HepG2 (cell line): ENCODE results near the gene PIEZO1. TPM values are rescaled to one million over a fixed set of nuclear protein-coding genes. Genes with fewer than 3 reads are reported as not detected.
A peak's percentile ranks its signal among the peaks of the same experiment; 100 is the strongest.

Source experiments
- CCDC6 ChIP-seq: sonication (generic); formaldehyde crosslinking; IDR thresholded peaks from 2 replicates; pipeline ENCODE4 v1.8.1; 2022; ENCODE audit warnings: mild to moderate bottlenecking, missing genetic modification reagents, moderate library complexity
- EP300 ChIP-seq, 3 experiments: sonication (generic) in 1 of 3; formaldehyde crosslinking in 1 of 3; IDR thresholded peaks; 2 replicates each; pipeline versions ENCODE4 v1.5.1 to v1.6.1; 2011 to 2020; ENCODE audit warnings: low read depth in 2 of 3, low read length in 2 of 3, borderline replicate concordance in 1 of 3, improper control_type of control experiment in 1 of 3, mild to moderate bottlenecking in 1 of 3, missing genetic modification reagents in 1 of 3, moderate library complexity in 1 of 3
- HNF4A ChIP-seq: sonication (generic); formaldehyde crosslinking; IDR thresholded peaks from 2 replicates; pipeline ENCODE4 v1.4.0; 2020; ENCODE audit warnings: missing genetic modification reagents
- IRF9 ChIP-seq: sonication (generic); formaldehyde crosslinking; IDR thresholded peaks from 2 replicates; pipeline ENCODE4 v1.8.0; 2022; ENCODE audit warnings: missing genetic modification reagents, mild to moderate bottlenecking, borderline replicate concordance
- KDM3A ChIP-seq: IDR thresholded peaks from 2 replicates; pipeline ENCODE4 v1.6.1; 2018; ENCODE audit warnings: low read depth, missing compliant biosample characterization
- NFKBIZ ChIP-seq: IDR thresholded peaks from 2 replicates; pipeline ENCODE4 v1.6.1; 2018; ENCODE audit warnings: missing genetic modification reagents, missing compliant biosample characterization
- NONO ChIP-seq, 2 experiments: fragments of 450-650 bp in 1 of 2; sonication (generic) in 1 of 2; formaldehyde crosslinking in 1 of 2; IDR thresholded peaks in 1 of 2; conservative IDR thresholded peaks in 1 of 2; 2 replicates each; pipeline versions ENCODE4 v1.6.1 to v1.8.0; 2017 to 2022; ENCODE audit warnings: mild to moderate bottlenecking in 1 of 2, missing genetic modification reagents in 1 of 2, moderate library complexity in 1 of 2
- PHF5A ChIP-seq: IDR thresholded peaks from one replicate; pipeline ENCODE4 v1.6.1; 2018; ENCODE audit warnings: low read depth, missing genetic modification reagents; ENCODE audit not compliant: unreplicated experiment
- TCF7 ChIP-seq: sonication (generic); IDR thresholded peaks from 2 replicates; pipeline ENCODE4 v1.6.1; 2016; ENCODE audit warnings: antibody characterized with exemption, low read depth
- TEAD3 ChIP-seq: optimal IDR thresholded peaks from 2 replicates; pipeline ENCODE3; 2016; ENCODE audit warnings: borderline replicate concordance
- TRIM24 ChIP-seq: sonication (generic); formaldehyde crosslinking; IDR thresholded peaks from 2 replicates; pipeline ENCODE4 v1.8.0; 2022; ENCODE audit warnings: mild to moderate bottlenecking, missing genetic modification reagents
- ZNF44 ChIP-seq: sonication (generic); formaldehyde crosslinking; IDR thresholded peaks from 2 replicates; pipeline ENCODE4 v1.5.1; 2020; ENCODE audit warnings: mild to moderate bottlenecking, missing genetic modification reagents
- polyA plus RNA-seq, 8 experiments: library from polyadenylated mRNA; depleted of rRNA in 3 of 8; stranded (reverse) in 7 of 8; unstranded in 1 of 8; fragments of >200 nt; fragmentation: Illumina TruSeq in 4 of 8; extraction: Trizol in 4 of 8; gene quantifications; 2 replicates each; pipeline versions ENCODE4 v1.2.1 to v1.2.3, GENCODE V29; 2011 to 2016; ENCODE audit warnings: low read depth in 4 of 8, missing spikeins in 1 of 8, mixed read lengths in 1 of 8; ENCODE audit not compliant: insufficient read depth in 1 of 8
- total RNA-seq, 5 experiments: library from RNA; depleted of rRNA; stranded (reverse); fragments of >200 nt; fragmentation: Illumina TruSeq; extraction: Trizol; gene quantifications; 2 replicates each; pipeline ENCODE4 v1.2.3, GENCODE V29; 2016; ENCODE audit warnings: low read depth in 1 of 5
- TF ChIP-seq, protein P1 (sequence below): sonication (generic); formaldehyde crosslinking; IDR thresholded peaks from 2 replicates; pipeline ENCODE4 v1.9.0; 2021; ENCODE audit warnings: missing genetic modification reagents, borderline replicate concordance
- TF ChIP-seq, protein P2 (sequence below): sonication (generic); formaldehyde crosslinking; IDR thresholded peaks from 2 replicates; pipeline ENCODE4 v1.8.0; 2022; ENCODE audit warnings: mild to moderate bottlenecking, missing genetic modification reagents; ENCODE audit not compliant: insufficient replicate concordance
- TF ChIP-seq, protein P3 (sequence below): sonication (generic); formaldehyde crosslinking; IDR thresholded peaks from 2 replicates; pipeline ENCODE4 v1.9.0; 2022; ENCODE audit warnings: missing genetic modification reagents, mild to moderate bottlenecking, borderline replicate concordance
- TF ChIP-seq, protein P4 (sequence below): sonication (generic); formaldehyde crosslinking; IDR thresholded peaks from 2 replicates; pipeline ENCODE4 v1.5.0; 2020; ENCODE audit warnings: missing genetic modification reagents

The PIEZO1 gene
- total and polyA plus RNA-seq, 2 of the 13 experiments (the other 11 are each of a cell fraction or from before 2014, with no cell fraction given), result 67.9 to 85.0 TPM

DNA sequence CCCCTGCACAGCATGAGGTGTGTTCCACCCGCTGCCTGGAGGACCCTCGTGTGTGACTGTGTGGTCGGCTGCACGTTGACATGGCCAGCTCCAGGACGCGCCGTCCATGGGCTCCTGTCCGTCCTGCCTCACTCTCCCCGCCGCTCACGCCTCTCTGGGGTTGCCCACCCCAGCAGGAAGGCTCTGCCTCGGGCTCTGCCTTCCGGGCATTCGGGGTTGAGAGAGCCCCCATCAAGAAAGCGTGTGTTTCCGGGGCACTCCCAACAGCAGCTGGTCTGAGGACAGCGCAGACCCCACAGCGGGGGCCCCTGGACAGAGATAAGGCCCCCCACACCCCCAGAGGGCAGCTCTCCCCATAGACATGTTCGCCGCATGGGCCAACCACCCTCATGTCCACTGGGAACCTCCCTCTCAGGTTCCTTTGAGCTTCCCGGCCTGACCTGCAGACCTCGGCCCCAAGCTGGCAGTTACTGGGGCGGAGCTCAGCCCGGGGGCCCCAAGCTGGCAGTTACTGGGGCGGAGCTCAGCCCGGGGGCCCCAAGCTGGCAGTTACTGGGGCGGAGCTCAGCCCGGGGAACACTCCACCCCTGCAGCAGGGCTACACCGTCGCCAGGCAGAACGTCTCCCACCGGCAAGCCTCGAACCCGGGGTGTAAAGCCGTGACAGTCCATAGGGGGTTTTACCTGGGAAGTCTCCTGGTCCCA is 8.4 kb upstream of the PIEZO1 start (continued):
- no peak for TF ChIP-seq KDM3A (CRISPR knock-in tag)
- no peak for TF ChIP-seq NONO (IDR thresholded peaks at IDR 0.05)
- TF ChIP-seq NONO (CRISPR knock-in tag; conservative IDR thresholded peaks at IDR 0.05), result peak; percentile 44; the same call in 1 of the 2 replicates
- TF ChIP-seq, protein P1, sequence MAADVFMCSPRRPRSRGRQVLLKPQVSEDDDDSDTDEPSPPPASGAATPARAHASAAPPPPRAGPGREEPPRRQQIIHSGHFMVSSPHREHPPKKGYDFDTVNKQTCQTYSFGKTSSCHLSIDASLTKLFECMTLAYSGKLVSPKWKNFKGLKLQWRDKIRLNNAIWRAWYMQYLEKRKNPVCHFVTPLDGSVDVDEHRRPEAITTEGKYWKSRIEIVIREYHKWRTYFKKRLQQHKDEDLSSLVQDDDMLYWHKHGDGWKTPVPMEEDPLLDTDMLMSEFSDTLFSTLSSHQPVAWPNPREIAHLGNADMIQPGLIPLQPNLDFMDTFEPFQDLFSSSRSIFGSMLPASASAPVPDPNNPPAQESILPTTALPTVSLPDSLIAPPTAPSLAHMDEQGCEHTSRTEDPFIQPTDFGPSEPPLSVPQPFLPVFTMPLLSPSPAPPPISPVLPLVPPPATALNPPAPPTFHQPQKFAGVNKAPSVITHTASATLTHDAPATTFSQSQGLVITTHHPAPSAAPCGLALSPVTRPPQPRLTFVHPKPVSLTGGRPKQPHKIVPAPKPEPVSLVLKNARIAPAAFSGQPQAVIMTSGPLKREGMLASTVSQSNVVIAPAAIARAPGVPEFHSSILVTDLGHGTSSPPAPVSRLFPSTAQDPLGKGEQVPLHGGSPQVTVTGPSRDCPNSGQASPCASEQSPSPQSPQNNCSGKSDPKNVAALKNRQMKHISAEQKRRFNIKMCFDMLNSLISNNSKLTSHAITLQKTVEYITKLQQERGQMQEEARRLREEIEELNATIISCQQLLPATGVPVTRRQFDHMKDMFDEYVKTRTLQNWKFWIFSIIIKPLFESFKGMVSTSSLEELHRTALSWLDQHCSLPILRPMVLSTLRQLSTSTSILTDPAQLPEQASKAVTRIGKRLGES, result no peak
- no peak for TF ChIP-seq NFKBIZ (CRISPR knock-in tag)
- TF ChIP-seq TCF7, result 0 out of 2 replicates have a peak, but pooled peaks have one; percentile 19
- TF ChIP-seq HNF4A, result peak; percentile 53
- TF ChIP-seq, protein P2, sequence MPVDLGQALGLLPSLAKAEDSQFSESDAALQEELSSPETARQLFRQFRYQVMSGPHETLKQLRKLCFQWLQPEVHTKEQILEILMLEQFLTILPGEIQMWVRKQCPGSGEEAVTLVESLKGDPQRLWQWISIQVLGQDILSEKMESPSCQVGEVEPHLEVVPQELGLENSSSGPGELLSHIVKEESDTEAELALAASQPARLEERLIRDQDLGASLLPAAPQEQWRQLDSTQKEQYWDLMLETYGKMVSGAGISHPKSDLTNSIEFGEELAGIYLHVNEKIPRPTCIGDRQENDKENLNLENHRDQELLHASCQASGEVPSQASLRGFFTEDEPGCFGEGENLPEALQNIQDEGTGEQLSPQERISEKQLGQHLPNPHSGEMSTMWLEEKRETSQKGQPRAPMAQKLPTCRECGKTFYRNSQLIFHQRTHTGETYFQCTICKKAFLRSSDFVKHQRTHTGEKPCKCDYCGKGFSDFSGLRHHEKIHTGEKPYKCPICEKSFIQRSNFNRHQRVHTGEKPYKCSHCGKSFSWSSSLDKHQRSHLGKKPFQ (CRISPR knock-in tag), result no peak
- TF ChIP-seq, protein P3, sequence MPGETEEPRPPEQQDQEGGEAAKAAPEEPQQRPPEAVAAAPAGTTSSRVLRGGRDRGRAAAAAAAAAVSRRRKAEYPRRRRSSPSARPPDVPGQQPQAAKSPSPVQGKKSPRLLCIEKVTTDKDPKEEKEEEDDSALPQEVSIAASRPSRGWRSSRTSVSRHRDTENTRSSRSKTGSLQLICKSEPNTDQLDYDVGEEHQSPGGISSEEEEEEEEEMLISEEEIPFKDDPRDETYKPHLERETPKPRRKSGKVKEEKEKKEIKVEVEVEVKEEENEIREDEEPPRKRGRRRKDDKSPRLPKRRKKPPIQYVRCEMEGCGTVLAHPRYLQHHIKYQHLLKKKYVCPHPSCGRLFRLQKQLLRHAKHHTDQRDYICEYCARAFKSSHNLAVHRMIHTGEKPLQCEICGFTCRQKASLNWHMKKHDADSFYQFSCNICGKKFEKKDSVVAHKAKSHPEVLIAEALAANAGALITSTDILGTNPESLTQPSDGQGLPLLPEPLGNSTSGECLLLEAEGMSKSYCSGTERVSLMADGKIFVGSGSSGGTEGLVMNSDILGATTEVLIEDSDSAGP, result peak; percentile 40
- TF ChIP-seq EP300 (IDR thresholded peaks at IDR 0.05; ENCODE audit: low read depth in 2 of 2, low read length in 2 of 2), result peak; percentile 23 to 49; a peak in 1 of 4 replicates
- no peak for TF ChIP-seq EP300 (CRISPR knock-in tag; IDR thresholded peaks at IDR 0.05; ENCODE audit: borderline replicate concordance)
- no peak for TF ChIP-seq ZNF44 (CRISPR knock-in tag)
- TF ChIP-seq CCDC6 (CRISPR knock-in tag), result no peak; the same call in 1 of the 2 replicates
- no peak for TF ChIP-seq TRIM24 (CRISPR knock-in tag)
- TF ChIP-seq TEAD3, result peak; percentile 23
- TF ChIP-seq, protein P4, sequence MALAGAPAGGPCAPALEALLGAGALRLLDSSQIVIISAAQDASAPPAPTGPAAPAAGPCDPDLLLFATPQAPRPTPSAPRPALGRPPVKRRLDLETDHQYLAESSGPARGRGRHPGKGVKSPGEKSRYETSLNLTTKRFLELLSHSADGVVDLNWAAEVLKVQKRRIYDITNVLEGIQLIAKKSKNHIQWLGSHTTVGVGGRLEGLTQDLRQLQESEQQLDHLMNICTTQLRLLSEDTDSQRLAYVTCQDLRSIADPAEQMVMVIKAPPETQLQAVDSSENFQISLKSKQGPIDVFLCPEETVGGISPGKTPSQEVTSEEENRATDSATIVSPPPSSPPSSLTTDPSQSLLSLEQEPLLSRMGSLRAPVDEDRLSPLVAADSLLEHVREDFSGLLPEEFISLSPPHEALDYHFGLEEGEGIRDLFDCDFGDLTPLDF (CRISPR knock-in tag), result no peak
- no peak for TF ChIP-seq PHF5A (CRISPR knock-in tag)
- TF ChIP-seq IRF9 (CRISPR knock-in tag), result no peak; the same call in 1 of the 2 replicates
